ENCODE results near the gene MMS19.

DNA sequence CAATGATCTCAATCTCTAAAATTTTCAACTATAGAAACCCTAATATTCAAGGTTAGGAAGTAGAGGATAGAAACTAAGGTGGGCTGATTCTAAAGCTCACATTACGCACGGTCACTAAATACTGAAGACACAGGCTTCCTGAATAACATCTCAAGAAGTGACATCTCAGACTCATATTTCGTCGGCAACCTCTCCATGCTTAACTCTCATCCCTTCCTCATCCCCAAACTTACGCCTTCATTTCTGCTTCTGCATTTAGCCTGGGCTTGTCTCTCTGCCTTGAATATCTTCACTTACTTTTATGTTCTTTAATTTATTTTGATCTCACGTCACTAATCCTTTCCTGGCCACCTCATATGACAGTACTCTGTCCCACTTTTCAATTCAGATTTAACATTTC, 63.0 kb downstream of the MMS19 start:
- TF ChIP-seq, protein P1, sequence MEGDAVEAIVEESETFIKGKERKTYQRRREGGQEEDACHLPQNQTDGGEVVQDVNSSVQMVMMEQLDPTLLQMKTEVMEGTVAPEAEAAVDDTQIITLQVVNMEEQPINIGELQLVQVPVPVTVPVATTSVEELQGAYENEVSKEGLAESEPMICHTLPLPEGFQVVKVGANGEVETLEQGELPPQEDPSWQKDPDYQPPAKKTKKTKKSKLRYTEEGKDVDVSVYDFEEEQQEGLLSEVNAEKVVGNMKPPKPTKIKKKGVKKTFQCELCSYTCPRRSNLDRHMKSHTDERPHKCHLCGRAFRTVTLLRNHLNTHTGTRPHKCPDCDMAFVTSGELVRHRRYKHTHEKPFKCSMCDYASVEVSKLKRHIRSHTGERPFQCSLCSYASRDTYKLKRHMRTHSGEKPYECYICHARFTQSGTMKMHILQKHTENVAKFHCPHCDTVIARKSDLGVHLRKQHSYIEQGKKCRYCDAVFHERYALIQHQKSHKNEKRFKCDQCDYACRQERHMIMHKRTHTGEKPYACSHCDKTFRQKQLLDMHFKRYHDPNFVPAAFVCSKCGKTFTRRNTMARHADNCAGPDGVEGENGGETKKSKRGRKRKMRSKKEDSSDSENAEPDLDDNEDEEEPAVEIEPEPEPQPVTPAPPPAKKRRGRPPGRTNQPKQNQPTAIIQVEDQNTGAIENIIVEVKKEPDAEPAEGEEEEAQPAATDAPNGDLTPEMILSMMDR (IDR thresholded peaks at IDR 0.05) = no peak
- TF ChIP-seq EP300 (IDR thresholded peaks at IDR 0.05) (no peak), POLR2A (IDR thresholded peaks at IDR 0.05) (no peak)
